Stimulated activated CD8-positive, alpha-beta memory T cell treated with anti-CD3 and anti-CD28 coated beads, Interleukin-4, amount 100 ng/mL, for 48 hours (primary cell): ENCODE data around the gene CAMKMT.

Source experiments
- DNase-seq: peaks from one replicate; pipeline ENCODE4 v3.0.0-alpha.2; 2020

The CAMKMT gene

GRCh38 chr2:44810892-44811530 is 449.3 kb downstream of the CAMKMT start:
- no peak for DNase-seq

- no peak for DNase-seq
Observed at GRCh38 chr2:44813165-44813564, 451.4 kb downstream of the CAMKMT start.

GRCh38 chr2:44813658-44814057 is 451.9 kb downstream of the CAMKMT start:
- no peak for DNase-seq

DNA sequence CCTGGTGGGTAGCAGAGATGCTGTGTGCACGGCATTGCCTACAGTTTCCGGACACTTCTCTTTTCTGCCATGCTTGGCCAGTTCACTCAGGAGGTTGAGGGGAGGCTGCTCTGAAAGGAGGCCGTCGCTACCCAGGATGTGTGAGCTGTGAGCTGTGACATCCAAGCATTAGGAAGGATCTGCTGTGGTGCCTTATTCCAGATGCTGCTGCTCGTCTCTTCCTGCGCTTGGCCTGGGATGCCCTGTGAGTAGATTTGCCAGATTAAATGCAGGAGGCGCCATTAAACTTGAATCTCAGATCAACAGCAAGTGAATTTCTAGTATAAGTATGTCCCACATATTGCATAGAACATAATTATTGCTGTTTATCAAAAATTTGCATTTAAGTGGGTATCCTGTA is 455.5 kb downstream of the CAMKMT start:
- no peak for DNase-seq

DNA sequence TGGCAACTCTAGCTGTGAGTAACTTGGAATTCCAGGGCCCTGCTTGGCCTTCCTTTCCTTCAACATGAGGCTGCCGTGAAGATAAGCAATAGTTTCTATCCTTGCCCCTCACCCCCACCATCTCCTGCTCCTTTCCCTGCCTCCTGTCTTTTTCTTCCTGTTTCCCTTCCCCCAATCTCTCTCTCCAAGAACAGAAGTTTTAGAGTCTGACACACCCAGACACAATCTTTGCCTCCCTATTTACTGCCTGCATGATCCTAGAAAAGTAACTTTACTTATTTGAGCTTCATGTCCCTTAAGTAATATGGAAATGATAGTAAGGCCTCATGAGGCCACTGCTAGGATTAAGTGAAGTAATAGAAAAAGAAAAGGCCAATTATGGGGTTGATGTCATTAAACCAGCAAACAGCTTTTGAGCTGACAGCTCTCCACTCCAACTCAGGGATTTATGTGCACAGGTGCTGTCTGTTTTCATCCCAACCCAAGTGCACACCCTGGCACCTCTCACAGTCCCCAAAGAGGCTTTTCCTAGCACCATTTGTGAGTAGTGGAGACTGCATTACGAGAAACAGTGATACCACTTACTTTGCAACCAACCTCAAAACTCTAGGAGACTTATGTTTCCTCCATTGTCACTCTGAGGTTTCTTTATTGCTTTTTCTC is 456.1 kb downstream of the CAMKMT start:
- DNase-seq: no peak

DNA sequence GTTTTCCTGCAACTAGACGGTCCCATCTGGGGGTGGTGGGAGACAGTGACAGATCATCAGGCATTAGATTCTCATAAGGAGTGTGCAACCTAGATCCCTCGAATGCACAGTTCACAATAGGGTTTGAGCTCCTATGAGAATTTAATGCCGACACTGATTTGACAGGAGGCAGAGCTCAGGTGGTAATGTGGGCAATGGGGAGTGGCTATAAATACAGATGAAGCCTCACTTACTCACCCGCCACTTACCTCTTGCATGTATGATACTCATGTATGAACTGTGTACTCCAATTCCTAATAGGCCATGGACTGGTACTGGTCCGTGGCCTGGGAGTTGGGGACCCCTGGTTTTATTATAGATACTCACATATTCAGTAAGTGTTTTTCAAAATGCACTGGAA is 457.3 kb downstream of the CAMKMT start:
- DNase-seq: no peak

DNA sequence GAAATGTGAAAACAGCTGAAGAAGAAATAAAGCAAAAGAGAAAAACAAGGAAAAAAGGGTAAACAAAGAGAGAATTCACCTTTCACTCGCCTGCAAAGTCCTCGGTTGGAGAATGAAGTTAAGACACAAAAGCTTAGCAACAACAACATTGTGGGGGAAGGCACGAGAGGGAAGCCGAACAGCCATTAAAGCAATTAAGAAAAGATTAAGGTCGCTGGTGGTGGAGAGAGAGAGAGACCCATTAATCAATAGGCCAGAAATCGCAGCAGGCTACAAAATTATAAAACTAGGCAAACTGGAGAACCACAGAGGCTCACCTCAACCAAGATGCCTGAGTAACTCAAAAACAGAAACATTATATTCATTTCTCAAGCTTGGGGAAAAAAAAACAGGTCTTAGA is 459.8 kb downstream of the CAMKMT start:
- DNase-seq: no peak

DNA sequence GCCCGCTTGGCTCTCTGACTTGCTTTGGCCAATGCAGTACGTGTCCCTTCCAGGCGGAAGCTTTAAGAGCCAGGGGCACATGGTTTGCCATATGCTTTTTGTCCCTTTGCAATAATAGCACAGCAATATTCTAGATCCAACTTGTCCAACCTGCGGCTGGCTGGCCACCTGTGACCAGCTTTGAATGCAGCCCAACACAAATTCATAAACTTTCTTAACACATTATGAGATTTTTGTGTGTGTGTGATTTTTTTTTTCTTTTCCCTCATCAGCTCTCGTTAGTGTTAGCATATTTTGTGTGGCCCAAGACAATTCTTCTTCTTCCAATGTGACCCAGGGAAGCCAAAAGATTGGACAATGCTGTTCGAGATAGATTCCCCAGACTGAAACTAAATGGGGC is 460.4 kb downstream of the CAMKMT start:
- DNase-seq: no peak
